Psoas muscle (tissue), 8 donors: ENCODE measurements around the gene LTO1. TPM values are rescaled to one million over a fixed set of nuclear protein-coding genes. Genes with fewer than 3 reads are reported as not detected.

ENCODE experiments used
- ATAC-seq, 4 donors: fragments of 200-7000 bp; cut with Tn5 transposase; one replicate each; pipeline ENCODE4 v1.9.1; 2020; ENCODE audit warnings: moderate library complexity in 3 of 4, mild to moderate bottlenecking in 2 of 4
- DNase-seq, 2 donors: peaks; one replicate each; pipeline ENCODE4 v3.0.0-alpha.2; 2020
- H3K27ac ChIP-seq: fragments of 200-600 bp; one replicate; pipeline ENCODE4 v1.8.0; 2022
- H3K27me3 ChIP-seq, 3 donors: fragments of 200-600 bp in 1 of 3; one replicate each; pipeline versions ENCODE4 v1.6.1 to v1.8.0; 2013 to 2022; ENCODE audit warnings: low read length in 2 of 3, mild to moderate bottlenecking in 2 of 3, moderate library complexity in 1 of 3; ENCODE audit not compliant: insufficient read depth in 3 of 3
- H3K36me3 ChIP-seq, 2 donors: fragments of 200-600 bp in 1 of 2; one replicate each; pipeline versions ENCODE4 v1.6.1 to v1.8.0; 2013 to 2022; ENCODE audit warnings: low read depth in 1 of 2, mild to moderate bottlenecking in 1 of 2, moderate library complexity in 1 of 2; ENCODE audit not compliant: insufficient read depth in 1 of 2
- H3K4me1 ChIP-seq: fragments of 200-600 bp; one replicate; pipeline ENCODE4 v1.8.0; 2022
- H3K4me3 ChIP-seq: fragments of 200-600 bp; one replicate; pipeline ENCODE4 v1.8.0; 2022; ENCODE audit warnings: mild to moderate bottlenecking
- H3K9me3 ChIP-seq: fragments of 200-600 bp; one replicate; pipeline ENCODE4 v1.8.0; 2022
- CTCF ChIP-seq: fragments of 200-600 bp; IDR thresholded peaks from one replicate; pipeline ENCODE4 v1.8.0; 2022; ENCODE audit warnings: antibody characterized with exemption
- WGBS, 3 donors: extraction: QIAGEN DNeasy Blood & Tissue Kit; methylation state at CpG; one replicate each; pipeline versions ENCODE4 v1.1.6 to v1.1.7; 2013; 5-methylcytosine and 5-hydroxymethylcytosine counted together
- intact Hi-C, 2 donors: fragments of 100-400 bp; cut with DNase I; formaldehyde crosslinking; loops; one replicate each; pipeline versions ENCODE4 v1.11.0 to v1.14.2; 2022
- polyA plus RNA-seq, 3 donors: library from polyadenylated mRNA; stranded (reverse); fragments of 200-250 nt; gene quantifications; one replicate each; pipeline ENCODE4 v1.2.3, GENCODE V29; 2013
- total RNA-seq, 4 donors: library from RNA; stranded (reverse); fragmentation: NEBNext Ultra II Directional in 2 of 4; extraction: Animal tissue kit (Norgen Biotek cat#: 25700) in 2 of 4; gene quantifications; one replicate each; pipeline versions ENCODE4 v1.2.1 to v1.2.4, GENCODE V29; 2021 to 2023
- donor health status: healthy with polysubstance abuse.
- donor health status: DM: no; HTN: no; CAD: no; lungs with moderate emphysema.
- donor health status: Bipolar disorder and iron deficiency.
- donor health status: healthy.
- donor health status: DM: yes; HTN: yes; CAD: no.
- donor health status: DM: no; HTN: no; CAD: no.
- donor health status: DM: no; HTN: no; CAD: no.
- donor health status: DM: yes; HTN: yes; CAD: no.

The LTO1 gene
- total and polyA plus RNA-seq, 7 donors: 8.5 to 28.1 (median 9.2) TPM

GRCh38 chr11:69711822-69712801 lies 37.0 kb upstream of the LTO1 start:
- H3K36me3 ChIP-seq: no peaks in the 10 kb centered on the region
- TF ChIP-seq CTCF: no peak
- H3K4me1 ChIP-seq: no peaks in the 10 kb centered on the region
- H3K4me3 ChIP-seq: no peak overlapping the region
- peaks cover 0 to 40% (median 8%) of the 10 kb centered on the region in 3 donors for H3K27me3 ChIP-seq
- H3K9me3 ChIP-seq: no peaks in the 10 kb centered on the region
- ATAC-seq (no peak), DNase-seq (no peak)
- intact Hi-C loops: no loop called here
- no peak overlapping the region for H3K27ac ChIP-seq
- 65 to 71% (median 65%) methylated on average over 26 to 28 of the region's 28 CpGs for WGBS, 3 donors

- intact Hi-C loops: no loop called here
Measured at GRCh38 chr11:69708736-69709401, 33.7 kb upstream of the LTO1 start.

GRCh38 chr11:69707176-69707575 lies 32.0 kb upstream of the LTO1 start:
- Histone ChIP-seq H3K27me3 (peaks cover 0 to 62% (median 24%) of the 10 kb centered on the region in 3 donors), H3K4me1 (peaks cover 6% of the 10 kb centered on the region), H3K9me3 (no peaks in the 10 kb centered on the region), H3K27ac (no peak overlapping the region), H3K4me3 (no peak overlapping the region), H3K36me3 (no peaks in the 10 kb centered on the region)
- DNase-seq: no peak
- no peak for ATAC-seq
- TF ChIP-seq CTCF: no peak
- intact Hi-C loops: no loop called here
- WGBS, 3 donors: 31 to 33% (median 32%) methylated on average over 7 of the region's 7 CpGs

More at GRCh38 chr11:69708736-69709401, 33.7 kb upstream of the LTO1 start:
- no peak for ATAC-seq
- no peak overlapping the region for H3K4me3 ChIP-seq
- WGBS, 3 donors: 56 to 58% (median 57%) methylated on average over 15 of the region's 15 CpGs
- H3K9me3 ChIP-seq: no peaks in the 10 kb centered on the region
- no peak for TF ChIP-seq CTCF
- DNase-seq: no peak
- H3K36me3 ChIP-seq: no peaks in the 10 kb centered on the region
- H3K27me3 ChIP-seq: peaks cover 0 to 54% (median 16%) of the 10 kb centered on the region in 3 donors
- H3K4me1 ChIP-seq: peaks cover 6% of the 10 kb centered on the region
- H3K27ac ChIP-seq: no peak overlapping the region

- 38 to 45% (median 44%) methylated on average over 20 of the region's 20 CpGs for WGBS, 3 donors
- DNase-seq (no peak), ATAC-seq (no peak)
- Histone ChIP-seq H3K4me3 (no peak overlapping the region), H3K9me3 (no peaks in the 10 kb centered on the region), H3K36me3 (no peaks in the 10 kb centered on the region), H3K4me1 (peaks cover 6% of the 10 kb centered on the region), H3K27ac (no peak overlapping the region), H3K27me3 (peaks cover 0 to 68% (median 27%) of the 10 kb centered on the region in 3 donors)
- no peak for TF ChIP-seq CTCF
- intact Hi-C loops: no loop called here
Measured at GRCh38 chr11:69705901-69706787, 31.0 kb upstream of the LTO1 start.
